HG02623 (cell line): ENCODE results near the gene DPRX.
"Not testable (repeated sequence)": the region's sequence is repeated elsewhere in the genome, so short reads cannot be mapped to it uniquely, and the experiment has no call there.

ENCODE experiments used
- ATAC-seq: cut with Tn5 transposase; IDR thresholded peaks from one replicate; pipeline ENCODE4 v1.9.1; 2021; ENCODE audit warnings: moderate library complexity; ENCODE audit not compliant: unreplicated experiment

Gene DPRX

DNA sequence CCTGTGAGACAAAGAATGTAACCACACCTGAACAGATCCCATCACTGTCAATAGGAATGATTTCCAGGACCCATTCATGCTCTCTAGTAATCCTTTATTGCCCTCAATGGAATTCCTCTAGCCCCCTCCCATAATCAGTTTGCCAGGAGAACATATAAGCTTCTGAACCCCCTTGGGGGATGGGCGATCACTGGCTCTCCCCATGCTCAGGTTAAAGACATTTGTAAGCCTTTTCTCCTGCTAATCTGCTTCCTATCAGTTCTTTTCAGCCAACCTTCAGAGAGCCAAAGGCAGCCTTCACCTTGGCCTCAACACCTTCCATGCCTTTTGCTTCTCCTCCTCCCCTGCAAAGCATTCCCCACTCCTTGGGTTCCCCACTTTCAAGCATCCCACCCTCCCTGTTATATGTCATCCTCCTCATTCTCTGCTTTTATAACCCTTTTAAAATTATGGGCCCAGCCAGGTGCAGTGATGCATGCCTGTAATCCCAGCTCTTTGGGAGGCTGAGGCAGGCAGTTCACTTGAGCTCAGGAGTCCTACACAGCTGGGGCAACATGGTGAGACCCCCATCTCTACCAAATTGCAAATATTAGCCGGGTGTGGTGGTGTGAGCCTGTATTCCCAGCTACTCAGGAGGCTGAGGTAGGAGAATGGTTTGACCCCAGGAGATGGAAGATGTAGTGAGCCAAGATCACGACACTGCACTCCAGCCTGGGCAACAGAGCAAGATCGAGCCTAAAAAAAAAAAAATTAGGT lies 12.4 kb downstream of the DPRX start:
- ATAC-seq: no peak

GRCh38 chr19:53646144-53646543 lies 14.3 kb downstream of the DPRX start:
- ATAC-seq: no peak

DNA sequence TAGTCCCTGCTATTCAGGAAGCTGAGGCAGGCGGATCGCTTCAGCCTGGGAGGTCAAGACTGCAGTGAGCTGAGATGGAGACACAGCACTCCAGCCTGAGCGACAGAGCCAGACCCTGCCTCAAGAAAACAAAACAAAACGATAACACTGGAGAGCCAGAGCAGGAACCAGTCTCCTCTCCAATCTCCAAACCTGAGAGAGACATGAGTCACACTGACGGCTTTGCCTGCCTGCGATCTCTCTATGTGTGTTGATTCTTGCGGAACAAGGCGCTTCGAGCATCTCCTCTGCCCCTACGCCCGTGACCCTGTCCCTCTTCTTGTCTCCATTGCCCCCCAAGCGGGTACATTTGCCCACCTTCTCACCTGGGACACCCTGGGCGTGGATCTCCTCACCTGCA lies 15.6 kb downstream of the DPRX start:
- ATAC-seq: no peak

DNA sequence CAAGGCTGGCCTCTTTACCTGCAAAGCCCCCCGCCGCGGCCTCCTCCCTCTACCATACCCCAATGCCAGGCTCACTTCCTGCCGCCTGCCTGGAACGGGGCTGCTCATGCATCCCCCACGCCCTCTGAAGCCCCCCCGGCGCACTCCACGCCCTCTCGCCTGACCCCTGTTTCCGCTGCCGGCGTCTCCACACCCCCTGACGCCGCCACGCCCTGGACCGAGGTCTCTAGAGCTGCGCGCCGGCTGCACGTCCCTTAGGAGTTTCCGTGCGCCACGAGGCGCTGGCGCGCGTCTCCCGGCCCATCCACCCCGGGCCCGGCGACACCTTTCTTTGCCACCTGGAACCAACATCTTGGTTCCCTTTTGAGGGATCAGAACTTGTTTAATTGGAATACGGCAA lies 16.0 kb downstream of the DPRX start:
- ATAC-seq: no peak

GRCh38 chr19:53649746-53650593 lies 18.2 kb downstream of the DPRX start:
- no peak for ATAC-seq

DNA sequence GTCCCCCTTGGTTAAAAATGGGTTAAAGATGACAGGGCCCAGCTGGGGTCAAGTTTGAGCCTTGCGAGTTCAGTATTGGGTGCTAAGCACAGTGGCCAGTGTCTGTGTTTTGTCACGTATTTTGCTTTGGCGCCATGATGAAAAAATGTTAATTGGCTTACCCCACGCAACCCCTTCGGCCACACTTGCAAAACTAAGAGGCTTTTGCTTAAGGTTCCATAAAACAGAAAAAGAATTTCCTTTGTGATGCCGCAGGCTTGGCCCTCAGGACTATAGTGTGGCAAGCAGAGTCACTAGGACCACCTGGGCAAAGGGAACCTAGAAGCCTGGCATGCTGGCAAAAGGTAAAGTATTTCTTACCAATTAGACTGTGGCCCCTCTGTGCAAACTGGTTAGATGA lies 20.7 kb downstream of the DPRX start:
- no peak for ATAC-seq

DNA sequence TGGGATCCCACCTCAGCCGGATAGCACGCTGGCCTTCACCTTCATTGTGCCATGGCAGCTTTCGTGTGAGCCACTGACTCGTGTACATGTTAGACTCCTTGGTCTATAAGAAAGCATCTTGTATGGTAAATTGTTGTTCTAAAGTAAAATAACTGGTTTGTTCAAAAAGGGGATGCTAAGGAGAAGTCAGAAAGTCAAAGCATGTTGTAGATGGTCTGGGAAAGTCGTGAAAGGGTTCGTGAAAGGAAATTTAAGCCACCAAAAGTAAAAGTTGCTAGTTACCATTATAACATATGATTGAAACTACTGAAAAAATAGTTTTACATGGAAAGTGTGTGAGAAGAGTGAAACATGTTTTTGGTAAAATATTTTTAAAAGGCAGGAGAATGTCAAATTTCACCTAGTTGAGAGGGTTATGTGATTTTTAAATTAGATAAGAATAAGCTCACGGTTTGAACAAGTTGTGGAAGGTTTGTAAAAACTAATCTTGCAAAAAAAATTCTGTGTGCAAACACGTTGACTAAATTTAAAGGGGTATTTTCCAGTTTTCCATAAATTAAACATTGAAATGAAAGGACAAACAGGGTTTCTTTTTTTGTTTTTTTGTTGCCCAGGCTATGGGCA lies 23.4 kb downstream of the DPRX start:
- ATAC-seq: no peak

DNA sequence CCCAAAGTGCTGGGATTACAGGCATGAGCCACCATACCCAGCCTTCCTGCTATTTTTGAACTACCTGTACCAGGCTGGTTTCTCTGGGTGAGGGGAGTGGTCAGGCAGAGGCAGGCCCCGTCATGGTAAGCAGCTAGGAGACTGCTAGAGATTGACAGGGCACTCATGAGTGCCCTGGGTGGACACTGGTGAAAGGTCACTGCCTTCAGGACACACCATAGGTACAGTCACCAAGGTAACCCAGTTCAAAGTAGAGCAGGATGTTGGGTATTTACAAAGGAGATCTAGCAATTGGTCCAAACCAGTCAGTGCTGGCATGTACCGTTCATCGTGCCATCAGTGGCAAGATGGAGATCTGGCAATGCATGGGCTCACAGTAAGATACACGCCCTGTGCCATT lies 25.5 kb downstream of the DPRX start:
- no peak for ATAC-seq

DNA sequence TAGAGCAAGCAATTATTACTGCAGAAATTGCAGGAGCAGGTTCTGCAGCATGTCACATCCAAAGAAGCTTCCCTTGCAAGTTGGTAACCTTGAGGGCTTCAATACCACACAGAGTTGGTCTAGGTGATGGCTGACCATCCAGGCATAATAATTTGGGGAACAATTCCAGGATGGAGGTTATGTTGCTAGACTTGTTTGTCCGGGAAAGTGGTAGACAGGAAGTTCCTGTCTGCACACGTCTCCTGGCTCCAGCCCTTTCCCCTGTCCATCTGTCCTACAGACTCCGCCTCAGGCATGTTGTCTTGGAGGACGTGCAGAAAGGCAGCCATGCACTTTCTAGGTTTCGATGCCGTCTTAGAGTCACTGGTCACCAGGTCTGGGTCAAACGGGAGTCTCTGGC lies 26.0 kb downstream of the DPRX start:
- ATAC-seq: no peak

- no peak for ATAC-seq
Observed at GRCh38 chr19:53659292-53659691, 27.5 kb downstream of the DPRX start.

DNA sequence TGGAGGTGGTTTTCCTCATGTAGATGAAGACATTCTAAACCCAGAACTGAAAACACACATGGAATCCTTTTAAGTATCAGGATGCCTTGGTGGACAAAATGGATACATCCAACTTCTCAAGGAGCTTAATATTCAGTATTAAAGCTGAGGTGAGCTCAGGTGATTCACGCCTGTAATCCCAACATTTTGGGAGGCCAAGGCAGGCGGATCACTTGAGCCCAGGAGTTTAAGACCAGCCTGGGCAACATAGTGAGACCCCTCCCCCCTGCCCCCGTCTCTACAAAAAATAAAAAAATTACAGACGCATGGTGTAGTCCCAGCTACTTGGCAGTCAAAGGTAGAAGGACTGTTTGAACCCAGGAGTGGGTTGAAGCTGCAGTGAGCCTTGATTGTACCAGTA lies 28.8 kb downstream of the DPRX start:
- ATAC-seq: no peak

DNA sequence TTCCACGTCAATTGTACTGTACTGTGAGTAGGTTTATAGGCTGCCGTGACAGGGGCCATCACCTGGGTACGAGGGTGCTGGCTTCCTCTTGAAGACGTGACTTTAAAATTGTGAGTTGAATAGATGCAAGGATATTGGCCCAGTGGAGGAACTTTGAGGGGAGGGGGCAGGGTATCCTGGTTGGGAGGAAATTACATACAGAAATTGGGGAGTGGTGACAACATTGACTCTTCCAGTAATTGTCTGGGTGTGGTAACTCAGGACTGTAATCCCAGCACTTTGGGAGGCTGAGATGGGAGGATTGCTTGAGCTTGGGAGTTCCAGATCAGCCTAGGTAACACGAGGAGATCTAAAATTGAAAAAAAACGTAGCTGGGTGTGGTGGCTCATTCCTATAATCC lies 30.4 kb downstream of the DPRX start:
- no peak for ATAC-seq

- no peak for ATAC-seq
Observed at GRCh38 chr19:53664152-53664551, 32.4 kb downstream of the DPRX start.

GRCh38 chr19:53664760-53665159 lies 33.0 kb downstream of the DPRX start:
- no peak for ATAC-seq

GRCh38 chr19:53666331-53666730 lies 34.5 kb downstream of the DPRX start:
- ATAC-seq: not testable (repeated sequence)

DNA sequence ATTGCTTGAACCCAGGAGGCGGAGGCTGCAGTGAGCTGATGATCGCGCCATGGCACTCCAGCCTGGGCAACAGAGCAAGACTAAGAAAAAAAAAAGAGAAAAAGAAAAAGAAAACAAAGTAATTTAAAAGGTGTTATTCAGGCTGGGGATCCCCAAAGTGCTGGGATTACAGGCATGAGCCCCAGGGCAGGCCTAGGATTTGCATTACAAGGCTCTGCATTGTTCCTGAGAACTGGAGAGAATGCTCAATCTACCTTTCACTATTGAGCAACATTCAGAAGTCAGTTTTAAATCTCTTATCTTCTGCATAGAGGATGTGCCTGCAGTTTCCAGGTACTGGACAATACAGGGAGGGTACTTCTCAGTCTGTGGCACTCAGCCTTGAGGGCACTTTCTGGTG lies 37.0 kb downstream of the DPRX start:
- ATAC-seq: not testable (repeated sequence)

DNA sequence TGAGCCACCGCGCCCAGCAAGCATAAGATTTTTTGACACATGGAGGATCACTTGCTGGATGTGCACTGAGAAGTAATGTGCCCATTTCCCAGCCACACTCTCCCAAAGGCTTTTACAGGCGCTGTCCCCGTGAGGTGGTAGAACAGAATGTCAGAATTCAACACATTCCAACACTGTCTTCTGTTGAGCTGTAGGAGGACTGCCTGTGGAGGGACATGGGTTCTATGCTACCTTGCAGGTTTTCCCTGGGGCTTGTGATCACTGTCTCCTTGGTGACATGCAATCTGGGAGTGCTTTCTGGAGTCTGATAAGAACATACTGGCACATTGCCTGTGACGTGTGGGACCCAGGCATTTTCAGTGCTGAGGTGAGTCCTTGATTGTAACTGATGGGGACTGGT lies 38.5 kb downstream of the DPRX start:
- ATAC-seq: no peak

DNA sequence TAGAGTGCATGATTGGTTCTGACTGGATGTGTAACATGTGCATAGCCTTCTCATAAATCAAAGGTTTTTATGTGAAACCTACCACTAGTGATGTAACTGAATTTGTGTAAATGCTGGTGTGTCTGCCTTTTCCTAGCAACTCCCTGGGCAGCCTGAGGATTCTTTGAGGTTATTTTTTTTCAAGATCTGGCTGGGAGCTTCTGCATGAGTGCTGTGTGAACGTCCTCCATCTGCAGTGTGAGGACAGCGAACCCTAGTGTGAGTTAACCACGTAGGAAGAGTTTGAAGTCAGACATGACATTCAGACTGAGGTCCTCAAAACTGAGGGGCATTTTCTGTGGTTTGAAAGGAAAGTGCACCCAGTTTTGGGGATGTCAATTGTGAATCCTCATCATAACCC lies 39.9 kb downstream of the DPRX start:
- ATAC-seq: no peak
